GM12865 (cell line): ENCODE measurements around the gene FANCC.

Experiments used
- DNase-seq: peaks from one replicate; pipeline ENCODE4 v3.0.0; 2010; ENCODE audit warnings: low read depth
- H3K4me3 ChIP-seq: 2 replicates; pipeline ENCODE4 v1.5.1; 2011; ENCODE audit warnings: mild to moderate bottlenecking, low read depth, low read length, control low read depth
- CTCF ChIP-seq: IDR thresholded peaks from 2 replicates; pipeline ENCODE4 v1.5.1; 2011; ENCODE audit warnings: low read length, control low read depth, low read depth, inconsistent platforms; ENCODE audit not compliant: insufficient read depth; ENCODE audit errors: missing control alignments

FANCC gene

DNA sequence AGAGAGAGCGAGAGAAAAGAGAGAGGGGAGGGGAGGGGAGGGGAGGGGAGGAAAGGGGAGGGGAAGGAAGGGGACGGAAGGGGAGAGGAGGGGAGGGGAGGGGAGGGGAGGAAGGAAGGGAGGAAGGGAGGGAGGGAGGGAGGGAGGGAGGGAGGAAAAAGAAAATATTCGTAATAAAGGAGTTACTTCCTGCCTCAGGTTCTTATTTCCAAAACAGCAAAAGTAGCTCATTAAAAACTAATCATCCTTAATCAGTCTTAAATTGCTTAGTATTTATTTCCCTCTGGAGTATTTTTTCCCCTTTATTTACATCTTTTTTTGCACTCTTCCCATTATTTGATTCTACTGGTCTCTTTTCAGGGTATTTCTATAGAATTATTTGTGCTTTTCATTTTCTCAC, 162.3 kb downstream of the FANCC start:
- DNase-seq, result no peak
- H3K4me3 ChIP-seq, result no peak overlapping the region
- no peak for TF ChIP-seq CTCF

GRCh38 chr9:95150903-95151302, 166.6 kb downstream of the FANCC start:
- H3K4me3 ChIP-seq, result no peak overlapping the region
- no peak for DNase-seq
- no peak for TF ChIP-seq CTCF

DNA sequence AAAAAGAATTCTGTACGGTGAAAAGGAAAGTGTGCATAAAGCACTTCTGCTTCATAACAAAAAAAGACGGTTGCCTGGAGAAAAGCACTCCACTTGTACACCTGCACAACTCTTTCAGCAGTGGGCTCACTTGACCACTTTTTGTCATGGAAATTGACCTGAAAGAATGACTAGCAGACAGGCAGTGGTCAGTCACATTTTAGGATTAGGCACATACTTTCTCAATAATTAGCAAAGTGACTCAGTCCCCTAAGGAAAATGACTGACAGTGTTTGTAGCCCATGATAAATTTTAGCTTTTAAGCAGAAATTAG, 169.3 kb downstream of the FANCC start:
- no peak for TF ChIP-seq CTCF
- no peak overlapping the region for H3K4me3 ChIP-seq

DNA sequence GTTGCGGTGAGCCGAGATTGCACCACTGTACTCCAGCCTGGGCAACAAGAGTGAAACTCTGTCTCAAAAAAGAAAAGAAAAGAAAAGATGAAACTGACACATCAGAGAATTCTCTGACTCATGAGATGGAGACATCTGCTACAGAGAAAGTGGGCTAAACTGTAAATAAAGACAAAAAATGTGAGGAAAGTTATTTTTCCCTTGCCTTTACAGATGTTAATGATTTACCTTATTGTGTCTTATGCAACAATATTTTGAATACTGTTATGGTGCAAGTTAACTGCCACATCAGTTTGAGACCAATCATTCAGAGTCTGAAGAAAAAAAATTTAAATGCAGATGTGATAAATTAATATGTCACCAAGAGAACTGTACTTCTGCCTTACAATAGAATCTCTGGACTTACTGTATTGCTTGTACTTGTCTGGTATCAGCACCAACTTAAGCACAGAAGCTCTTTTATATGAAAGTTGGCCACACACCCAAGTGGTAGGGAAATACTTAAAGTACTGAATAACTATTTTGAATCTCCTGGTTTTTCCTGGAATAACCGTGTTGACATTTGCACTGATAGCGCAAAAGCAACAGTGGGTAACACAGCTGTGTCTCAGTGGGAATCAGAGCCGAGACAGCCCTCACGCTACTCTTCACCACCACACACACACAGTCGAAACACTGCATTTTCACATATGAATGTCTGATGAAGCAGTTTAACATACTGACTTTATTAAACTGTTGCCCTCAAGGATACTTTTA, 169.9 kb downstream of the FANCC start:
- no peak for TF ChIP-seq CTCF
- no peak for DNase-seq

More for the DNA sequence above, 169.3 kb downstream of the FANCC start:
- no peak for DNase-seq

DNA sequence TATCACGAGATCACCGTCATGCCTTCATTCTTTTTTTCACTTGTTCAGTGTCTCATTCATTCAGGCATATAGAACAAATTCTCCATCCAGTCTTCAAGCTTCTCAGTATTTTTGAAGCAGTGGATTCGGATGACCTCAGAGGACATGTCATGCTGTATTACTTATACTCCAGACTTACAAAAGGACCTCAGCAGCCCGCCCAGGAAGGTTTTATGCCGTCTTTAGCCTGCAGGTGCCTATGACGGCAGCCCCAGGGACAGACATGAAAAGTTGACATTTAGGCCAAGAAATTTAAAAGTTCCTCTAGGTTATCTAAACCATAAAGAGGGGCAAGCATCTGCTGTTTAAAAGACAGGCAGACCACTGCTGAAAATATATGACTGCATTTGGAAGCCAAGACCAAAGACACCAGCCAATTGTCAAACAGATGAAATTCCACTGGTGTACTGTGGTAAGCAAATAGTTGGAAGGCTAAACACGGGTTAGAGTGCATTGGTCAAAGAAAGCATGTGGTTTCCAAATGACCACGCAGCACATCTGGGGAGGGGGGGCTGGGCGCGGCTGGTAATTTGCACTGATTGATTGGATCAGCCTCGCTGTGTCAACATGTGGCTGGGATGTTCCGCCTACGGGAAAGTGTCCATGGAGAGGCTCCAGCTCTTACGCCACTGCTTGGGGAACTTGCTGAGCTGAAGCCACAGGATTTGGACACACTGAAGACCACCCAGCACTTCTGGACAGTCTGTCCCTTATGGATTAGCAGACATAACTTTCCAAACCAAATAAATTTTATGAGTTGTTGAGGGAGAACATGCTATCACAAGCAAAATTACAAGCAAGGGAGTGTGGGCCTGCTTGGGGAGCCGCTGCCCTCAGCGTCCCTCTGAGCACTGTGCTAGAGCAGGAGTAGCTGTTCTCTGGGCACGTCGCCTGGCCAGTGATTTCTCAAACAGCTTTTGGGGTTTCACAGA, 173.6 kb downstream of the FANCC start:
- no peak overlapping the region for H3K4me3 ChIP-seq
- no peak for DNase-seq
- no peak for TF ChIP-seq CTCF

More for the DNA sequence above, 169.9 kb downstream of the FANCC start:
- H3K4me3 ChIP-seq, result no peak overlapping the region

- no peak for DNase-seq
- TF ChIP-seq CTCF, result no peak
- no peak overlapping the region for H3K4me3 ChIP-seq
Observed at GRCh38 chr9:95142728-95143127, 174.8 kb downstream of the FANCC start.
